GM10248 (cell line): Measurements from ENCODE around the gene DCTN1.

Experiments used
- CTCF ChIA-PET: fragments of 300-600 bp; sonication (Branson Sonifier 250); formaldehyde crosslinking; extraction: SDS; loops from one replicate; lab custom pipeline; 2021; ENCODE audit warnings: antibody characterized with exemption; lab: Yijun Ruan, JAX
- POLR2A ChIA-PET: fragments of 350-650 bp; sonication (Branson Sonifier 250); formaldehyde crosslinking; extraction: SDS; loops from one replicate; lab custom pipeline; 2020; ENCODE audit warnings: antibody characterized with exemption; lab: Yijun Ruan, JAX
- DNase-seq: peaks from one replicate; pipeline ENCODE4 v3.0.0; 2012; ENCODE audit errors: extremely low spot score
- TF ChIP-seq, protein P1 (sequence below): IDR thresholded peaks from 2 replicates; pipeline ENCODE4 v1.5.1; 2012; ENCODE audit warnings: mild to moderate bottlenecking, low read depth; ENCODE audit errors: extremely low read depth, missing control alignments, control extremely low read depth

DCTN1 gene

DNA sequence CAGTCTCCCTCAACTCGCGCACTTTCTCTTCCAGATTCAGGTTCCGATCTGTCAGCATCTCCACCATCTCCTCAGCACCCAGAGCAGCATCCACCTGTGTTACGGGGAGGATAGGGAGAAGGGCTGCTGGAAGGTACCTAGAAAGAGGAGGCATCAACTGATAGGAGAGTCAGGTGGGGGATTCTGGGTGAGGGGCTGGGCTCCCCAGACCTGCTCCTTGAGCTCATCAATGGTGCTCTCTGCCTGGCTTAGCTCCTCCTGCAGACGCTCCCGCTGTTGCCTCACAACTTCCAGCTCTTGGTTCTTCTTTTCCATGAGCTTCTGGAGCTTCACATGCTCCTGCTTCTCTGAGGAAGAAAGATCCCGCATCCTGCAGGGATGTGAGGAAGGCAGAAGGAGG lies 10.1 kb downstream of the DCTN1 start:
- DNase-seq, result no peak
- POLR2A ChIA-PET, result no interaction called here
- CTCF ChIA-PET, result interaction anchor here (1.6 to 2.2 kb wide), 2 partner anchors 36 to 120 kb away, joined by 3 to 8 read pairs; no protein-coding TSS in a partner anchor
- TF ChIP-seq, protein P1, sequence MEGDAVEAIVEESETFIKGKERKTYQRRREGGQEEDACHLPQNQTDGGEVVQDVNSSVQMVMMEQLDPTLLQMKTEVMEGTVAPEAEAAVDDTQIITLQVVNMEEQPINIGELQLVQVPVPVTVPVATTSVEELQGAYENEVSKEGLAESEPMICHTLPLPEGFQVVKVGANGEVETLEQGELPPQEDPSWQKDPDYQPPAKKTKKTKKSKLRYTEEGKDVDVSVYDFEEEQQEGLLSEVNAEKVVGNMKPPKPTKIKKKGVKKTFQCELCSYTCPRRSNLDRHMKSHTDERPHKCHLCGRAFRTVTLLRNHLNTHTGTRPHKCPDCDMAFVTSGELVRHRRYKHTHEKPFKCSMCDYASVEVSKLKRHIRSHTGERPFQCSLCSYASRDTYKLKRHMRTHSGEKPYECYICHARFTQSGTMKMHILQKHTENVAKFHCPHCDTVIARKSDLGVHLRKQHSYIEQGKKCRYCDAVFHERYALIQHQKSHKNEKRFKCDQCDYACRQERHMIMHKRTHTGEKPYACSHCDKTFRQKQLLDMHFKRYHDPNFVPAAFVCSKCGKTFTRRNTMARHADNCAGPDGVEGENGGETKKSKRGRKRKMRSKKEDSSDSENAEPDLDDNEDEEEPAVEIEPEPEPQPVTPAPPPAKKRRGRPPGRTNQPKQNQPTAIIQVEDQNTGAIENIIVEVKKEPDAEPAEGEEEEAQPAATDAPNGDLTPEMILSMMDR, result no peak

DNA sequence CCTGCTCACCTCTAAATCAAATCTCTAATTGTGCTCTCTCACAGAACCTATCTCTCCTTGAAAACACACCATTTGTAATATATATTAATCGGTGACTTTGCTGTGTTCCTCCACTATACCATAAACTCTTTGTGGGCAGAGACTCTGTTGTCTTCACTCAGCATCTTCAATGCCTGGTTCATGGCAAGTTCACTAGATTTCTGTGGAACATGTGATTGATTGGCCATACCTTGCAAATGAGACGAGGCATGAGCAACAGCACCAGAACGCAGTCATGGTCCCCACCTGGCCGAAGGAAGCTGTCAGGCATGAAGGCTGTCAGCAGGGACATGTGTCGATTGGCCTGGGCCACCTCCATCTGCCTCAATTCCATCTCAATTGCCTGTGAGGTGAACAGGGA lies 11.6 kb downstream of the DCTN1 start:
- no peak for DNase-seq
- TF ChIP-seq, protein P1, result no peak
- CTCF ChIA-PET, result interaction anchor here (0.7 to 2.1 kb wide), 3 partner anchors 23 to 107 kb away, joined by 3 to 8 read pairs (median 3); no protein-coding TSS in a partner anchor
- POLR2A ChIA-PET, result no interaction called here

DNA sequence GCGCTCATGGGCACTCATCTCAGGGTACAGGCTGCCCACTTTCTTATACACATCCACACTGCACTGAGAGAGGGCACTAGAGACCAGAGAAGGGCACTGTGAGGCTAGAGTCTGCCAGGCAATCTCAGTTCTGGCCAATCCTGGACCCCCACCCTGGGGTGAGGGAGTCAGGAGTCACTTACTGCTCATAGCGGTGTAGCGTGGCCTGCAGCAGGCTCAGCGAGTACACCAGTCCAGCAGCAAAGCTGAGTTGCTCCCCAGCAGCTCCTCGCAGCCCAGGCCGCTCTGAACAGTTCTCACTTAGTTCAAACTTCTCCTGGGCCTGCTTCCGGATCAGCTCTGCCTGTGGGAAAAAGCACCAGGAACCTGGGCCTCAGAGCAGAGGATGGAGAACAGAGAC lies 12.3 kb downstream of the DCTN1 start:
- DNase-seq, result no peak
- TF ChIP-seq, protein P1, result no peak
- CTCF ChIA-PET, result interaction anchor here (0.7 to 2.1 kb wide), 3 partner anchors 23 to 108 kb away, joined by 3 to 8 read pairs (median 3); no protein-coding TSS in a partner anchor
- POLR2A ChIA-PET, result no interaction called here

DNA sequence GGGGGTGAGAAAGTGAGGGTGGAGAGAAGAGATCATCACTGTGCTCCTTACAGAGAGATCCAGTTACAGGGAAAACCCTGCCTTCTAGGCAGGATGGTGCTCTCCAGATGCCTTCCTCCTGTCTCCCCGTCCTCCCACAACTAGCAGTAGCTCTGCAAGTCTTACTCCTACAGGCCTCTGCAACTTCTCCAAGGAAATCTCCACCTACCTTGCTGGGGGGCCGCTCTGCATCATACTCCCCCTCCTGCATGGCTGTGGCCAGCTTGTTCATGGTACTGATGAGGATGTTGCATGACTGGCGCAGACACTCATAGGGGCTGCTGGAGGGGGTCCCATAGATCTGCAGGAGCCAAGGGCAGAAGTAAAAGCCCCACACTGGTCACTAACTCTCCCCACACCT lies 14.1 kb downstream of the DCTN1 start:
- DNase-seq, result no peak
- TF ChIP-seq, protein P1, result no peak
- ChIA-PET POLR2A (no interaction called here), CTCF (interaction anchor here (0.9 to 2.1 kb wide), 4 partner anchors 14 to 31 kb away, joined by 3 to 8 read pairs (median 4); no protein-coding TSS in a partner anchor)

DNA sequence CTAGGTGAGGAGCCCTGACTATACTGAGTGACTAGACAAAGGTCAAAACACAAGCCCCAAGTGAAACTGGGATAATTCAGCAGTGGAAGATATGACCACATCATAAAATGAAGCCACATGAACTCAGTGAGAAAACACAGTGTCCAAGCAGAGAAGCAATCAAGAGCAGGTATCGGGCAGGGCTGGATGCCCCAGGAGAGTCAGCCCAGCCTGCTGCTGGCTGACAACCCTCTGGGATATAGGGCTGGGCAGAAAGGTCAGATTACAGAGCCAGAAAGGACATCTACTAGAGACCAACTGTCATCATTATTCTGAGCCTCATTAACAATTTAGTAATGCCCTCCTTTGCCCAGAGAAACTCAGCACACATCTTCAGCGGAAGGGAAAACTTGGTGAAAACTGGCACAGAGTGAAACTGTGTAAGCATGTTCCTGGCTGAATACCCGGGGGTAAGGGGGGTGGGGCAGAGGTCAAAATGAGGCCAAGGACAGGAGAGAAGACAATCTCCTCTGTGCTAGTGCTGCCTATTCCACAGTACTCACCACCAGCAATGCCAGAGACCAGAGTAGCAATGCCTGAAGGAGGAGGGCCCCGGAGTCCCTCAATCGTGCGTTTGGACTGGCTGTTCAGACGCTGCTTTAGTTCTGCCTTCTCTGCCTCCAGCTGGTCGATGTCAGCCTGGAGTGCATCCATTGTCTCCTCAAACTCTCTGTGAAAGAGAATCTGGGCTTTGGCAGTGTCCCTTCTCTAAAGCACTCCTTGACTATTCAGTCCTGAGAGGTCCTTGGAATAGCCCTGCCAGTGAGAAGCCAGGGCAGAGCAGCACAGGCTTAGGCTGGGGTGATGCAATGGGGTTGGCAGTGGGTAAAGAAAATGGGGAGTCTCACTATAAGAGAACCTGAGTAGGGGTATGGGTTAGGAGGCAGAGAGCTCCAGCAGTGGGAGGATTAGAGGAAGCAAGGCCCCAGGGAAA lies 15.3 kb downstream of the DCTN1 start:
- TF ChIP-seq, protein P1, result no peak
- POLR2A ChIA-PET, result no interaction called here
- no peak for DNase-seq
- CTCF ChIA-PET, result interaction anchor here (0.9 to 1.1 kb wide), 3 partner anchors 13 to 30 kb away, joined by 3 to 5 read pairs (median 3); no protein-coding TSS in a partner anchor

DNA sequence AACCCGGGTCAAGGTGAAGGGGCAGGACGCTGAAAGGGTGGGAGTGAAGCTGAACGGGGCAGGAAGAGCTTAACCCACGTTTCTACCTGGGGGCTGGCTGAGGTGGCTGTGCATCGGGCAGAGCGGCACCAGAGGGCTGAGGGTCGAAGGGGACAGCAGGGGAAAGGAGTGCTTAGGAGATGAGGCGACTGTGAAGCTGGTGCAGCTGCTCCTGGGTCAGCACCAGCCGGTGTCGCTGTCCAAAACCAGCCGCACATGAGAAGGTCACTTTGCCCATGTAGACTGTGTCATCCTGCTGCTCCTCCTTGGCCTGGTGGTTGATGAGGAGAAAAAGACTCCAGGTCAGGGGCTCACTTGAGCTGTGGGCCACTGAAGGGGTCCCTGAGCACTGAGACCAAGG lies 18.8 kb downstream of the DCTN1 start:
- TF ChIP-seq, protein P1, result no peak
- CTCF ChIA-PET, result interaction anchor here (1.1 to 4.6 kb wide), 3 partner anchors 12 to 27 kb away, joined by 4 to 22 read pairs (median 4); no protein-coding TSS in a partner anchor
- no peak for DNase-seq
- POLR2A ChIA-PET, result no interaction called here
